HTERT RPE-1 (cell line): ENCODE measurements around the gene VPS16.

ENCODE experiments used
- in situ Hi-C: fragments of 300-500 bp; cut with MboI; formaldehyde crosslinking; loops from 4 replicates; pipeline ENCODE4 v1.14.3; 2020; ENCODE audit warnings: low sequenced_read_pairs

The VPS16 gene

DNA sequence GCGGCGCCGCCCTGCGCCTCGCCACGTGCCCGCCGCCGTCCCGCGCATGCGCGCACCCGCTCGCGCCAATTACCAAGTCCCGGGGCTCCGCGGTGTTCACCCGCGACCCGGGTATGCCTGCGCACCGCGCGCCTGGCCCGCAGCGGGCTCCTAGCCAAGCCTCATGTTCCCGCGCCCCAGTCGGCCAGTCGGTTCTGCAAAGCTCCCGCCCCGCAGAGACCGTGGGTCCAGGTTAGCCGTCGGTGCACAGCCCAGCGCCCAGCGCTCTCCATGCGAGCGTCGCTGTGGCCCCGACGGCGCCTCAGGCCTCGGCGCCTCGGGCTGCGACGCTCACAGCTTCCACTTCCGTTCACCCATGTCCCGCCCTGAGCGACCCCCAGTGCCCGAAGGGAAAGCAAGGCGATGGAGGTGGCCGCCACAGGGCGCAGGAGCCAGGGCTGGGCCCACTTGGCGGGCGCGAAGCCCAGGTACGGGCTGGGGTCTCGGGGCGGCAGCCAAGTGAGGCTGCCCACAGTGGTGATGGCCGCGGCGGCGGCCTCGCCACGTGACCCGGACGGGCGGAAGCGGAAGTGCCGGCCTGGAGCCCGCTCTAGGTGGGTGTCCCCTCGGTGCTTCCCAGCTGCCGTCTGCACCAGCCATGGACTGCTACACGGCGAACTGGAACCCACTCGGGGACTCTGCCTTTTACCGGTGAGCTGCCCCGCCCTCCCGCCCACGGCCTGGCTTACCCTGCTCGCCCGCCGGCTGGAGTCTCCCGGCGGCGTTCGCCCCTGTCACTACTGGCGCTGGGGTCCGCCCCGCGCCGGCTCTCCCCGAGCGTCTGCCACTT is at the start of gene VPS16, which contains the start of gene PCED1A:
TSS of gene VPS16 (plus strand) at position 608 of the 829 bp plus-strand sequence. CDS start at position 638, 30 bp downstream.
TSS of gene PCED1A (minus strand) at position 518 of the 829 bp plus-strand sequence. CDS start 743 bp downstream, outside the sequence.
- in situ Hi-C loops, result no loop called here

DNA sequence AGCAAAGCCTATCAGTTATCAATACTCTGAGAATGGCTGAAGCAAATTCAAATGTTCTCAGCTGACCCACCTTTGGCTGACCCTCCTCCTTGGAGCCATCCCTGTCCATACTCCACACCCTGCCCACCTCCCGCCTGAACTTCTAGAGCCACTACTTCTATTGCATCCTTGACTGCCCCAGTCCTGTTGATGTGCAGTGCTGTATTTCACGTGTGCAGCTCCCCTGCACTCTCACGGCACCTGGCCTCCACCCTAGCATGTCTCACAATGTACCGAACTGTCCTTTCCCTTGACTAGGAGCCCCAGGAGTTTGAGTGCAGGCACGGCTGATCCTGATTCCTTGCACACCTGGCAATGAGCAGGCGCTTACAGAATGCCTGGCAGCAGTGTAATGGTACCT is 47.1 kb upstream of the VPS16 start:
- in situ Hi-C loops, result no loop called here

DNA sequence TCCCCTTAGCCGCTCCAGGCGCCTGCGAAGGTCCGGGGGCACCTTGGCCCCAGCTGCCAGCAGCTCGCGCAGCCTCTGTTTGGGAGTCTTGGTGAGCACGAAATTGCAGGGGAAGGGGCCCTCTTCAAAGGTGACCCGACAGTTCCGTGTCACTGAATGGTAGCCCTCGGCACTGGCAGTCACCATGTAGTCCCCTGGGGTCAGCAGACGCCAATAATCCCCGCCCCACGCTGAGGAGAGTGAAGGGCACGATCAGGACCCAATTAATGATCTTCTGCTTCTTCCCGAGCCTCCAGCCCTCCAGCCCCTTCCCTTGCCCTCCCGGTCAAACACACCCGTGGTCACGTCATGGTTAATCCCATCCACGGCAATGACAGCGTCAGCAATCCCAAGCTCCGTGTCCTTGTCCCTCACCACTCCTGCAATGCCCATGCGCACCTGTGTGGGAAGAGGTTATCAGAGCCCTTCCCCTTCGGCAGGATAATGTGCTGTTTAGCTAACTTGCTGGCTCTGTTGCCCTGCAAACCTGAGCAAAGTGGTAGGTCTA is 46.3 kb upstream of the VPS16 start:
- in situ Hi-C loops, result no loop called here

DNA sequence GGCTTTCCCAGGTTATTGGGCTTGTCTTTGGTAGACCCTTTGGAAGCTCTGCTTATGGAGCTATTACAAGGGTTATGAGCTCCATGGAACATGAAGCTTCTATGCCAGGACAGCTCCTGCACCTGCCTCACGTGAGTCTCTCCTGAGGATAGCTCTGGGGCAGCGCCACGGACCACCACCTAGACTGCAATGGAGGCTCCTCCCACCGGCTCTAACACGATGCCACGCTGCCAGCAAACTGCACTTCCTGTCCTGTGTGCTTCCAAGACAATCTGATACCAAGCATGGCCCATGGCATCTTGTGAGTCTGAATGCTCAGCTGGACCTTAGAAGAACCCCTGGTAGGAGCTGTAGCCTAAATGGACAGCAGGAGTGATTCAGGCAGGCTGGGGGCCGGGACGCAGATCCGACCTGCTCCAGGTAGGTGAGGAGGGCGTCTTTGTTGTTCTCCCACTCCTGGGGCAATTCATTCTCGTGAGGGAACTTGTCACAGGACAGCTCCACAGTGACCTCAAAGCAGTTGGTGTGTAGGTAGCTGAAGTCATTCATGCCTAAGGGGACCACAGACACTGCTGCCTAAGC is 45.6 kb upstream of the VPS16 start:
- in situ Hi-C loops, result no loop called here

DNA sequence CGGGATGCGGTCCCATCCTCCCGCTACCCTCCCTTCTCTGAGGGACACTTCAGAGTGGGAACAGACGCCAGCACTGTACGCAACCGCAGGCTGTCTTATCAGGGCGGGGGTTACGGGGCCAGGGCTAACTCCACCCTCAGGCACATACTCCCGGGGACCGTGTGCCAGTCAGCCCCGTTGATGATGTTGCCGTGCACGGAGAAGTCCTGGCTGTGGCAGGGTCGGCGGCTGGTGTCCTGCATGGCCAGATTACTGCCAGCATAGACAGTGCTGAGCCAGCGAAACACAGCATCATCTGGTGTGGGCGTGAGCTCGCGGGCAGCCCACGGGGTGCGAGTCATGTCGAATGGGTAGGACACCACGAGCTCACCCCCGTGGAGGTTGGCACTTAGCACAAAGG is 45.1 kb upstream of the VPS16 start:
- in situ Hi-C loops, result no loop called here

DNA sequence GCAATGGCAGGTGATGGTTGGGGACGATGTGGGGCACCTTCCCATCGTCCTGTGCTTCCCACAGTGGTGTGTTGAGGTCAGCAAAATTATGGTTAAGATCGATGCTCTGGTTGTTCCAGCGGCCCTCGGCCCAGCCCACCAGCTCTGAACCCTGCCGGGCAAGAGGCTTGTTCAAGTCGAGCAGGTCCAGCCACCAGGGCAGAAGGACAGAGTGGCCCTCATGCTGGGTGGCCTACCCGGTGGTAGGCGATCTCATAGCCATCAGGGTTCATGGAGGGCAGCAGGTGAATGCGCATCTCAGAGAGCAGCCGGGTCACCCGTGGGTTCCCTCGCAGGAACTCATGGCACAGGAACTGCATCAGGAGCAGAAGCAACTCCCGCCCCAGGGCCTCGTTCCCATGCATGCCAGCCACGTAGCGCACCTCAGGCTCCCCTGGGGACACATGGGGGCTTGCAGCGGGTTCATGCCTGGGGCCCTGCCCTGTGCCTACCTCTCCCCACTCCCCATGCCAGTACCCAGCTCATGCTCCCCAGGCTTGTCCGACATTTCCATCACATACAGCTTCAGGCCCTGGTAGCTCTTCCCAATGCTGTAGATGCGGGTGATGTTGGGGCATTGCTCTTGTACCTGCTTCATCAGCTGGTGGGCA is 44.4 kb upstream of the VPS16 start:
- in situ Hi-C loops, result no loop called here

DNA sequence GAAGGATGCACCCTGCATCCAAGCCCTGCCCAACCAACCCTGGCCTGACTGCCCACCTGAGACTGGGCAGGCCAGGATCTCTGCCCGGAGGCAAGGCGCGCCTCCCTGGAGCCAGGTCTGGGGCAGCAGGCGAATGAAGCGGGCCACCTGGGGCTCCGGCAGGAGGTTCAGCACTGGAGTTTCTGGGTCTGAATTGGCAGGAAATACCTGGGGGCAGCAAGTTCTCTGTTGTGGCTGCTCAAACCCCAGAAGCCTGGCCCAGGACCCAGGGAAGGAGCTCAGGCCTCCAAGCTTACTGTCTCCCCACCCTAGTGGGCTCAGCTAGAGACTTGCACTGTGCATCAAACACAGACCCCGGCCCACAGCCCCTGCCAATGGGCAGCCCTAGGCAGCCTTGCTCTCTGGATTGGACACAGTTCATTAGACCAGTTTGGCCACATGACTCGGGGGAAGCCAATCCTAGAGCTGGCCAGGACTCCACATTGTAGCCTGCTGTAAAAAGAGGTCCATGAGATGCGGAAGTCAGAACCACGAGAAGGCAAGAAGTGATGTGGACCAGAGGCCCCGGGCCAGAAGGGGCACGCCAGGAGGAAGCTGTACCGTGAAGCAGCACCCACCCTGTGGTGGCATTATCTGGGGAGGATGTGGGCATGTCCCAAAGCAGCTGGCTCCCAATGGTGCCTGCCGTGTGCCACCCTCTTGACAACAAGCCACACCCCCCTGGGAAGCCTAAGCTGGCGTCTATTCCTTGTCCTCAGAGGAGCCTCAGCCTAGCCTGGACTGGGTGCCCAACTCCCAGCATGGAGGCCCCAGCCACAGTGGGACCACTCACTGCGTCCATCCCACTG is 43.2 kb upstream of the VPS16 start:
- in situ Hi-C loops, result no loop called here

DNA sequence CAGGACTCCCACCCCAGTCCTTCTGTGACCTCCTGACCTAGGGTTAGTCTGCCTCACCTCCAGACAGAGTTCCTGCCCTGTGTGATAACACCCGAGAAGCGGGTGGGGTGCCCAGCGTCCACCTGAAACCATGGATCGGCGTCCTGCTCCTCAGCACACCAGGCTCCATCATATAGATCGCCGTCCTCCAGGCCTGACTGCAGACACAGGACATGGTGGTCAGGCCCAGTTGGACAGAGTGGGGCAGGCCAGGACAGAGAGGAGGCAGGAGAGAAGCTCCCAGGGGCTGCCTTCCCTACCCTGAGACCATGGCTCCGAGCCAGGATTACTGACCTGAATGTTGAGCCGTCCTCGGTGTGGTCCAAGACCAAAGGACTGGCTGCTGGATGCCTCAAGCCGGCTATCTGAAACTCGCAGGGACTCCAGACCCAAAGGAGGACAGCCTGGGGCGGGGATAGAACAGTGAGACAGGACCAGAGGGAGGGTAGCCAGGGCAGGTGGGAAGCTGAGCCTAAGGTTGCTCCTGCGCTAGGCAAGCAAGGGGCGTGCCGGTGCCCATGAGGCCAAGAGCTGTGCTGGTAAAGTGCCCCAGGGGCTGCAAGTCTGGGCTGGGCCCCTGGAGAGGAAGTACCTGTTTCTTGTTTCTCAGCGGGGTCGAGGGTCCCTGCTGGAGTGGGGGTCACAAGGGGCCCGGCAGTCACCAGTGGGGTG is 42.3 kb upstream of the VPS16 start:
- in situ Hi-C loops, result no loop called here

DNA sequence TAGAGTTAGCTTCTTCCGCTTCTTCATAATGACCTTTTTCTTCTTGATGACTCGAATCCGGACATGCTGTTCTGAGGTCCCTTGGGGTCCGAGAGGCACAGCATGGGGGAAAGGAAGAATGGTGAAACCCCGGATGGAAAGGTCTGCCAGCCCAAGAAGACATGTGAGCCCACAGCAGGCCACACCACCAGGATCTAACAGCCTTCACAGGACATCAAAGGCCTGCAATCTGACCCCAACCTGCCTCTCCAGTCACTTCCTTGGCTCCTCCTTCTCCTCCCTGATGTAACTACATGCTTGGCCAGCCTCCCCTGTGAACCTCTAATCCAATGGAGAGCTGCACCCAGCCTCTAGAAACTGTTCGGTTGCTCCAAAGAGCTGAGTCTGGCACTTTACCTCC is 41.7 kb upstream of the VPS16 start:
- in situ Hi-C loops, result no loop called here

DNA sequence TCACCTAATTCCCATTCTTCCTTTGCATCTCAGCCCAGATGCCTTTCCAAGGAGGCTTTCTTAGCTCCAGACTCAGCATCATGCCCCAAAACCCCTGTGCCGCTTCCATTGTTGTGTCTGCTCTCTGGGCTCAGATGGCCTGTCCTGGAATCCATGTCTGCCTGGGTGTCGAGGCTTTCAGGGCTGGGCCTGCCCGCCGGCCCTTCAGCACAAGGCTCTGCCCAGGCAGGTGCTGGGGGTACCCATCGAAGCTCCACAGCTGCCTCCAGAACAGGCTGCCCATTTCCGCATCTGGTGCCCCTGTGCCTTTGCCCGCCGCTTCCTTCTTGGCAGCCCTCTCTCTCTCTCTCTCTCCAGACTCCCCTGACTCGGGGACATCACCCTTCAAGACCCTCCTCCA is 41.3 kb upstream of the VPS16 start:
- in situ Hi-C loops, result no loop called here

DNA sequence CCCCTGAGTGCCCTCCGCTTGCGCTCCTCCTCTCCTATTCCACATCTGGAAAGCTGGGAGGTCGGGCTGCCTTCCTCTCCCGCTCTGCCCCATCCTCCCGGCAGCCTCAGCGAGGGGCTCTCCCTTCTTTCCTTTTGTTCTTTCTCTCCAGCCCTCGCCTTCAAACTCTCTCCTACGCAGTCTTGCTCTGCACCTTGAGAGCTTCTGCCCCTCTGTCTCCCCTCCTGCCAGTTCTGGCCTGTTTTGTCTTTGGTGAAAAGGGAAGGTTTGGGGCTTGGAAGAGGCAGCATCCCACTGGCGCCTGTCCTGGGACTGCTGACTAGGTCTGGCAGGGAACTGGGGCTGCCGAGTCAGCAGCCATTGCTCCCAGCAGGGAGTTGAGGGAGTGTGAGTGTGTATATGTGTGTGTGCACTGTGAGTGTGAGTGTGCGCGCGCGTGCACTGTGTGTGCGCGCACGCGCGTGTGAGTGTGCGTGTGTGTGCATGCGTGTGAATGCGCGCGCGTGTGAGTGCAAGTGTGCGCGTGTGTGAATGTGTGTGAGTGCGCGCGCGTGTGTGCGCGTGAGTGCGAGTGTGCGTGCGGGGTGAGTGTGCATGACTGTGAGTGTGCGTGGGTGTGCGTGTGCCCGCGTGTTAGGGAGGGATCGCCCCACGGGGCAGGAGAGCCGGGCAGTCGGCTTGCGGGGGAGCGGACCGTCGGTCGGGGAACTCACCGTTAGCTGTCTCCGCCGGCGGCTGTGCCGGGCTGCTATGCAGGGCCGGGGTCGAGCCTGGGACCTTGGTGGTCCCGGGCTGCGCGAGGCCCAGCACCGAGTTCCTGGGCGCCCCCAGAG is 40.6 kb upstream of the VPS16 start:
- in situ Hi-C loops, result no loop called here

DNA sequence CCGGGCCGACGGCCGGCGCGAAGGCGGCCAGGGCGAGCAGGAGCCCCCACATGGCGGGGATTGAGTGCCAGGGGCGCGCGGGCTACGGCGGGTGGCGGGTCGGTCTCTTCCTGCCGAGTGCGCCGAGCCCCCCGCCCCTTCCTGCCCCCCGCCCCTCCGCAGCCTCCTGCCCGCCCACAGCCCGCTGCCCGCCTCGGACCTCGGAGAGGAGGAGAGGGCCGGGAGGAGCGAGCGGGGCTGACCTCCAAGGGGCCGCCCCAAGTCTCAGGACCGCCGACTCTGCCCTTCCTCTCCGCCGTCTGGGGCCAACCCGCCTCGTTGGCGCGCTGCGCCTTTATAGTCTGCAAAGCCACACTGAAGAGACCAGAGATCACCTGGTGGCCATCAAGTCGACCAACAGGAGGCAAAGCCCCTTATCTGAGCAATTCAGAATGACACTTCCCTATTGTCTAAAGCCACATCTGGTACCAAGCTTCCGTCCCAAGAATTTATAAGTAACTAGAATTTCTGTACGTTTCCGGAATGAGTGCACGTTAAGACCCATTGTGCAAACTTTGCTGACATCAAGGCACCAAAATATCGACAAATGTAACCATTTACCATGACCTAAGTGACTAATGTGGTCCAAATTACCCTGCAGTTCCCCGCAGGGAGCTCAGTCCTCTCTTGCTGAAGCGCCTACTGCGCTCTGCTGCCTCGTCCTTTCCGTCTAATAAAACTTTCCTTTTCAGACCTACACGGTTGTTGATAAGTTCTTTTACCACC is 39.8 kb upstream of the VPS16 start, which contains the start of gene CPXM1:
TSS of gene CPXM1 (minus strand) at position 107 of the 765 bp plus-strand sequence. CDS start at position 52, 55 bp downstream.
- in situ Hi-C loops, result no loop called here

DNA sequence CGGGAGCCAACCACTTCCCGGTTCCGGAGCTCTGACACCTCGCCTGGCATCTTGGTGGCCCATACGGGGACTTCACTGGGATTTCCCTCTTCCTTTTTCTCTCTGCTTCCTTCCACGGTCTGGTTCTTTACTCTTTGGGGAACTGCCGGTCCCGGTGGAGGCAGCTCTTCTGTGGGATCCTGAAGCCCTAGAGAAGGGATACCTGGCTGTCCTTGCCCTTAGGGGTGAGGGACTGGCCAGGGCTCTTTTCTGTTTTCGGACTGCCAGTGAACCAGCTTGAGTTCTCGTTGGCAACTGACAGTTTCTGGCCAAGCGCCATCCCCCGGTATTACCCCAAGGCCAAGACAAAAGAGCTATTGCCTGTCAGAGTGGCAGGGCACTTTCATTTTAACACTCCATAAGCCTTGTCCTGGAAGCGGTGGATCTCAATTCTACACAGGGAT is 39.2 kb upstream of the VPS16 start:
- in situ Hi-C loops, result no loop called here

DNA sequence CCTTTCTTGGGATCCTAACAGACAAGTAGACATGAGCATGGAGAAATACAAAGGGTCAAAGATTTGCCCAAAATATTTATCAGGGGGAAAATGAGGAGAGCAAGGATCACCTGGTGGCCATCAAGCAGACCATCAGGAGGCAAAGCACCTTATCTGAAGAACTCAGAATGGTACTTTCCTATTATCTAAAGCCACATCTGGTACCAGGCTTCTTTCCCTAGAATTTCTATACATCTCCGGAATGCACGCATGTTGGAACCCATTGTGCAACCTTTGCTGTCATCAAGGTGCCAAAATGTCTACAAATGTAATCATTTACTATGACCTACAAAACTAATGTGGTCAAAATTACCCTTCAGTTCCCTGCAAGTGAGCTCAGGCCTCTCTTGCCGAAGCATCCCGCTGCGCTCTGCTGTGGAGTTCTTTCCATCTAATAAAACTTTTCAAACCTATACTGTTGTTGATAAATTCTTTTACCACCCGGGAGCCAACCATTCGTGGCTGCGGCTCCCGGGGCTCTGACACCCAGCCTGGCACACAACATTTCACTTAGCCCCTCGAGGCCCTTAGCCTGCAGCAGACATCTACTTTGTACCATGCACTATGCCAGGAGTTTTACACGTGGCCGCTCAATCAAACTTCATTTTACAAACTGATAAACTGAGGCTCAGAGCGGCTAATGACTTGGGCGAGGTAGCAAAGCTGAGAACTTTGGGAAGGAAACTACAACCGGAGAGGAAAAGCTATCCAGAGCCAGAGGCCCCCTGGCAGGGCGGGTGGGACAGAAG is 36.3 kb upstream of the VPS16 start:
- in situ Hi-C loops, result no loop called here

DNA sequence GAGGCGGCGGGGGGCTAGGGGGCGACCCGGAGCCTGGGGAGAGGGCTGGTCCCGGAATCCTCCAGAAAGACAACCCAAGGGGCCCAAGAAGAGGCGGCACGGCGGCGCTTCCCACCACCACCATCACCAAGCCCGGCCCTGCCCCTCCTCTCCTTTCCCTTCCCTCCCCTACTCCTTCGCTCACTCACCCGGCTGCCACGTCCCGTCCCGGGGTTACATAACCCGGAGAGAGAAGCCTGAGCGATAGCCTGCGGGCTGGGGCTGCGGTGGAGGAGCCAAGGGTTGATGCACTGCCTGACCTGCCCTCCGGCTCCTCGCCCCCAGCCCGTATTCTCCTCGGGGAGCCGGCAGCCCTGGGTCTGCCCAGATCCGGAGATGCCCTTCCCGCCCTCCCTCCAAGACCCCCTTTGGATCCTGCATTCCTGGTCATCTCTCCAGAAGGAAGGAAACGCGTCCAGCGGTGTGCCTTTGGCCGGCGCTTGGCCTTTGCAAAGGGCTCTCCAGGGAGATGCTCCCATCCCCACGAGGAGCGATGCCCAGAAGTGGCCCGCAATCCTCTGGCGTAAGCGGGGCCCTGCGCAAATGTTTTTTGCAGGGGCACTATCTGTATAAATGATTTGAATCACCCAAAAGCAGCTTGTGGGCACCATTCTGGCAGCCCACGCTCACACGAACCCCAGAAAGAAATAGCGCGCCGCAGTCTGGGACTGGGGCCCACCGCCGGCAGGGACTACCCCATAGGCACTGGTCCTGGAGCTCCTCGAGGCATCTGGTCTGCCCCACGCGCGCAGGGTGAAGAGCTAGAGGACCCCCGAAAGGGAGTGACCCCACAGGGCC is 35.5 kb upstream of the VPS16 start:
- in situ Hi-C loops, result no loop called here

DNA sequence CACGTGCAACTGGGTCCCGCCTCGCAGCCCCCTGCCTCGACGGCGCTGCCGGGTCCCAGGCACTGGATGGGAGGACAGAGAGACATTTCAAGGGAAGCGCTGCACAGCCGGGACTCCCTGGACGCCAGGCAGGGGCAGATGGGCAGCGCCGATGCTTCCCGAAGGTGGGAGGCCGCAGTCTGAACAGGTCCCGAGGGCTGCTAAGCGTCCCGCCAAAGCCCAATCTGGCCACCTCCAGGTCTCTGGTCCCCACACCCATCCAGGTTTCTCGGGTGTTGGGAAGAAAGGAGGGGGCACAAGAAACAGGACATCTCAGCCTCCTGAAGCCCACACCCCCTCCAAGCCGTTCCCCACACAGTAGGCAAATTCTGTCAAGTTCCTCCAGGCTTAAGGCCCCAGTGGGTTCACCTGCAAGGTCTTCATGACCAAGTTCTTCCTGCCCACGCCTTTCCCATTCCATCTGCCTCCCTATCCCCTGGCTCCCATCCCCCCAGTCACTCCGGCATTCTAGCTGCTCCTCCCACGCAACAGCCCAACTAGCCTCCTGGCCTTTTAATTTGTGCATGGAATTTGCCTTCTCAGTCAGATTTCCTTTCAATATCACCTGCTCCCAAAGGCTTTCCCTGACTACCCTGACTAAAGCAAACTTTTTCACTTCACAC is 34.7 kb upstream of the VPS16 start:
- in situ Hi-C loops, result no loop called here
